OCI-LY3 (cell line): ENCODE data around the gene DMAC2L.

ENCODE experiments used
- H2AFZ ChIP-seq: fragments of 200-600, 300-600 bp; shearing (Covaris generic); 2 replicates; pipeline ENCODE4 v1.6.0; 2014; ENCODE audit warnings: antibody characterized with exemption, low read depth, low read length
- H3K27ac ChIP-seq: fragments of 200-600, 300-600 bp; sonication (generic); 2 replicates; pipeline ENCODE4 v1.5.1; 2014; ENCODE audit warnings: mild to moderate bottlenecking, low read length, moderate library complexity, mixed read lengths
- H3K27me3 ChIP-seq: fragments of 200-600, 300-600 bp; sonication (generic); 2 replicates; pipeline ENCODE4 v1.6.1; 2014; ENCODE audit warnings: low read depth, low read length, mixed read lengths
- H3K36me3 ChIP-seq: fragments of 200-600, 300-600 bp; sonication (generic); replicated peaks from 2 replicates; pipeline ENCODE3; 2014; ENCODE audit warnings: low read depth, low read length, mixed read lengths
- H3K4me1 ChIP-seq: fragments of 300-600, 200-600 bp; sonication (generic); 2 replicates; pipeline ENCODE4 v1.6.1; 2014; ENCODE audit warnings: low read length, mixed read lengths
- H3K4me2 ChIP-seq: fragments of 200-600, 300-600 bp; sonication (generic); 2 replicates; pipeline ENCODE4 v1.6.1; 2014; ENCODE audit warnings: low read length, mixed read lengths
- H3K4me3 ChIP-seq: fragments of 300-600, 200-600 bp; sonication (generic); 2 replicates; pipeline ENCODE4 v1.5.1; 2014; ENCODE audit warnings: antibody characterized with exemption, mild to moderate bottlenecking, low read length, moderate library complexity
- H3K79me2 ChIP-seq: fragments of 300-600, 200-600 bp; shearing (Covaris generic); 2 replicates; pipeline ENCODE4 v1.6.1; 2014; ENCODE audit warnings: mild to moderate bottlenecking, low read length, mixed read lengths
- H3K9ac ChIP-seq: fragments of 300-600, 200-600 bp; shearing (Covaris generic); 2 replicates; pipeline ENCODE4 v1.6.0; 2014; ENCODE audit warnings: mild to moderate bottlenecking, low read length, moderate library complexity
- H3K9me3 ChIP-seq: fragments of 200-600, 300-600 bp; shearing (Covaris generic); 2 replicates; pipeline ENCODE4 v1.6.1; 2014; ENCODE audit warnings: low read length, mixed read lengths; ENCODE audit not compliant: insufficient read depth
- H4K20me1 ChIP-seq: fragments of 200-600, 300-600 bp; sonication (generic); 2 replicates; pipeline ENCODE4 v1.6.1; 2016; ENCODE audit warnings: low read length, mixed read lengths; ENCODE audit not compliant: insufficient read depth
- EZH2phosphoT487 ChIP-seq: fragments of 200-600 bp; shearing (Covaris generic); IDR thresholded peaks from 2 replicates; pipeline ENCODE4 v1.6.1; 2018; ENCODE audit warnings: antibody characterized with exemption, mixed run types, low read depth
- TF ChIP-seq, protein P1 (sequence below): fragments of 200-600, 300-600 bp; sonication (generic); IDR thresholded peaks from 2 replicates; pipeline ENCODE4 v1.5.1; 2014; ENCODE audit warnings: antibody characterized with exemption, low read length, low read depth

Gene DMAC2L

DNA sequence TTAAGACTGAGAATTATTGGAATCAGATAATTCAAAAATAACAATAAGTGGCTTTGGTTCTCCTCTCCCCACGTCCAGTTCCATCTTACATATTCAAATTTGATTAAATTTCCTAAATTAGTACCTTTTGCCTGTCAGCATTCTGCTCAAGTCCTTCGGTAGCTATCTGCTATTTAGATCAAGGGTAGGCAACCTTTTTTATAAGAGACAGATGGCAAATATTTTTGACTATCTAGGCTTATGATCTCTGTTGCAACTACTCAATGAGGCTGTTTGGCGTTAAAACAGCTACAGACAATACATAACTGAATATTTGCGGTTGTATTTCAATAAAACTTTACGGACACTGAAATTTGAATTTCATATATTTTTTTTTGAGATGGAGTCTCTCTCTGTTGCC is 21.8 kb upstream of the DMAC2L start:
- H3K4me3 ChIP-seq: no peak overlapping the region
- H3K79me2 ChIP-seq: no peaks in the 10 kb centered on the region
- H3K4me1 ChIP-seq: no peaks in the 10 kb centered on the region
- no peak overlapping the region for H2AFZ ChIP-seq
- no peak overlapping the region for H3K4me2 ChIP-seq
- no peak for TF ChIP-seq EZH2phosphoT487
- no peaks in the 10 kb centered on the region for H3K9me3 ChIP-seq
- H3K27ac ChIP-seq: no peak overlapping the region
- H3K9ac ChIP-seq: no peak overlapping the region
- peaks cover 13% of the 10 kb centered on the region for H3K36me3 ChIP-seq
- no peaks in the 10 kb centered on the region for H4K20me1 ChIP-seq
- H3K27me3 ChIP-seq: no peaks in the 10 kb centered on the region

DNA sequence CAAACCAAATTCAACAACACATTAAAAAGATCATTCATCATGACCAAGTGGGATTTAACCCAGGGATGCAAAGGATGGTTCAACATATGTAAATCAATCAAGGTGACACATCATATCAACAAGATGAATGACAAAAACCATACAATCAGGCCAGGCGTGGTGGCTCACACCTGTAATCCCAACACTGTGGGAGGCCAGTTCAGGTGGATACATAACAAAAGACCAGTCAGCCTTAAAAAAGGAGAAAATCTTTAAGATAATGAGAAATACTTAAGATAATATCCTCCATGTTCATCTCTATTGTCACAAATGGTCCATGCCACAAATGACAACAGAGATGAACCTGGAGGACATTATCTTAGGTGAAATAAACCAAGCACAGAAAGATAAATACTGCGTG is 12.5 kb upstream of the DMAC2L start:
- H3K4me2 ChIP-seq: no peak overlapping the region
- H3K9ac ChIP-seq: no peak overlapping the region
- H3K27ac ChIP-seq: no peak overlapping the region
- H3K79me2 ChIP-seq: peaks cover 8% of the 10 kb centered on the region; the same call in 1 of the 2 replicates
- no peak for TF ChIP-seq EZH2phosphoT487
- TF ChIP-seq, protein P1, sequence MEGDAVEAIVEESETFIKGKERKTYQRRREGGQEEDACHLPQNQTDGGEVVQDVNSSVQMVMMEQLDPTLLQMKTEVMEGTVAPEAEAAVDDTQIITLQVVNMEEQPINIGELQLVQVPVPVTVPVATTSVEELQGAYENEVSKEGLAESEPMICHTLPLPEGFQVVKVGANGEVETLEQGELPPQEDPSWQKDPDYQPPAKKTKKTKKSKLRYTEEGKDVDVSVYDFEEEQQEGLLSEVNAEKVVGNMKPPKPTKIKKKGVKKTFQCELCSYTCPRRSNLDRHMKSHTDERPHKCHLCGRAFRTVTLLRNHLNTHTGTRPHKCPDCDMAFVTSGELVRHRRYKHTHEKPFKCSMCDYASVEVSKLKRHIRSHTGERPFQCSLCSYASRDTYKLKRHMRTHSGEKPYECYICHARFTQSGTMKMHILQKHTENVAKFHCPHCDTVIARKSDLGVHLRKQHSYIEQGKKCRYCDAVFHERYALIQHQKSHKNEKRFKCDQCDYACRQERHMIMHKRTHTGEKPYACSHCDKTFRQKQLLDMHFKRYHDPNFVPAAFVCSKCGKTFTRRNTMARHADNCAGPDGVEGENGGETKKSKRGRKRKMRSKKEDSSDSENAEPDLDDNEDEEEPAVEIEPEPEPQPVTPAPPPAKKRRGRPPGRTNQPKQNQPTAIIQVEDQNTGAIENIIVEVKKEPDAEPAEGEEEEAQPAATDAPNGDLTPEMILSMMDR: no peak
- H3K27me3 ChIP-seq: no peaks in the 10 kb centered on the region
- H3K9me3 ChIP-seq: no peaks in the 10 kb centered on the region
- no peaks in the 10 kb centered on the region for H3K4me1 ChIP-seq
- H4K20me1 ChIP-seq: no peaks in the 10 kb centered on the region
- no peak overlapping the region for H3K4me3 ChIP-seq
- H2AFZ ChIP-seq: no peak overlapping the region
- H3K36me3 ChIP-seq: peaks cover 10% of the 10 kb centered on the region

DNA sequence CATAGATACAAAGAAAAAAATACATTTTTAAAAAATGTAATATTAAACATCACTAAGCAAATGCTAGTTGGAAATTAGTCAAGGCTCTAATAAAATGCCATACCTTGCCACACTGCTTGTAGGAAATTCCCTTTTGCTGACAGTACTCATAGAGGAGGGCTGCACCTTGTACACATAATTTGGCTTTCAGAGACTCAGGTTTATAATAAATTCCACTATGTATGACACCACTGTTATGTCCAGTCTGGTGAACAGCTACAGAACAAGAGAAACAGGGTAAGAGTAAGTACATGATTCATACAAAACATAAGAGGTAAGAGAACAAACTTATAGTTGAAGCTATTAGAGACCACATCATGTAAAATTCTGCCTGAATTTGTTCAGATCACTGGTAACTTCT is 10.2 kb upstream of the DMAC2L start:
- Histone ChIP-seq H4K20me1 (no peaks in the 10 kb centered on the region), H2AFZ (no peak overlapping the region), H3K9ac (no peak overlapping the region), H3K27ac (no peak overlapping the region), H3K9me3 (no peaks in the 10 kb centered on the region), H3K4me1 (no peaks in the 10 kb centered on the region), H3K4me3 (no peak overlapping the region), H3K79me2 (peaks cover 12% of the 10 kb centered on the region), H3K27me3 (no peaks in the 10 kb centered on the region), H3K36me3 (peaks cover 10% of the 10 kb centered on the region), H3K4me2 (no peak overlapping the region)
- TF ChIP-seq, protein P1: no peak
- TF ChIP-seq EZH2phosphoT487: no peak

DNA sequence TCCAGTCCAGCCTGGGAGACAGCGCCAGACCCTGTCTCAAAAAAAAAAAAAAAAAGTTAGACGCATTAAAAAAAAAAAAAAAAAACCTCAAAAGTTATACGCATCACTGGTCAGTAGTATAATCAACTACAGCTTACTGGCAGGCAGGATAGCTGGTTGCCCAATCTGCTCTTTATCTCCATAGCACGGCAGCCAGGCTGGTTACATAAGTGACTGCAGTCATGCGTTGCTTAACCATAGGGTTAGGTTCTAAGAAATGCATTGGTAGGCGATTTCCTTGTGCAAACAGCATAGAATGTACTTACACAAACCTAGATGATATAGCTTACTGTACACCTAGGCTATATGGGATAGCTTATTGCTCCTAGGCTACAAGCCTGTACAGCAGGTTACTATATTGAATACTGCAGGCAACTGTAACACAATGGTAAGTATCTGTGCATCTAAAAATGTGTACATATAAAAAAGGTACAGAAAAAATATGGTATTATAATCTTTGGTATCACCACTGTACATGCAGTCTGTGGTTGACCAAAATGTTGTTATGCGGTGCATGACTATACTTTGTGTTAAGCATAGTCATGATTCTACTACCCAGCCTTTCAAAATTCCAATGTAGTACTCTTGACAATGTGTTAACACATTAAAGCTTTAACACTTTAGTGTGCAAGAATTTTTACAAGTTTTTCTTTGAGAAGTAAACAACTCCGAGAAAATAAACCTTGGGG is 8.2 kb upstream of the DMAC2L start:
- Histone ChIP-seq H3K4me1 (no peaks in the 10 kb centered on the region), H3K4me2 (no peak overlapping the region), H2AFZ (no peak overlapping the region), H3K27me3 (no peaks in the 10 kb centered on the region), H3K36me3 (peaks cover 10% of the 10 kb centered on the region), H3K9ac (no peak overlapping the region), H3K4me3 (no peak overlapping the region), H3K79me2 (peaks cover 22% of the 10 kb centered on the region), H4K20me1 (no peaks in the 10 kb centered on the region), H3K27ac (no peak overlapping the region), H3K9me3 (no peaks in the 10 kb centered on the region)
- TF ChIP-seq, protein P1: no peak
- no peak for TF ChIP-seq EZH2phosphoT487
